Right lobe of liver (tissue), 4 donors: ENCODE results near the gene SLC16A4.

Source experiments
- CTCF ChIP-seq, 4 donors: fragments of 200-600 bp in 3 of 4; fragments of 450-650 bp in 1 of 4; IDR thresholded peaks; one replicate each; pipeline versions ENCODE4 v1.5.1 to v1.8.0; 2016 to 2022; ENCODE audit warnings: antibody characterized with exemption in 4 of 4, mild to moderate bottlenecking in 2 of 4
- POLR2A ChIP-seq: fragments of 450-650 bp; IDR thresholded peaks from one replicate; pipeline ENCODE4 v1.6.1; 2017; ENCODE audit warnings: antibody characterized with exemption, mild to moderate bottlenecking
- donor health status: DM: no; HTN: no; CAD: no.
- donor health status: DM: no; HTN: no; CAD: no.
- donor health status: DM: no; HTN: yes; CAD: no.

GRCh38 chr1:110393691-110394492 is 3.1 kb upstream of the SLC16A4 start:
- no peak for TF ChIP-seq CTCF (IDR thresholded peaks at IDR 0.05)
- no peak for TF ChIP-seq POLR2A
